DOHH2 (cell line): ENCODE data around the gene SLC38A9.

Experiments
- H3F3A ChIP-seq: fragments of 200-600 bp; sonication (generic), shearing (Covaris generic); 2 replicates; pipeline ENCODE4 v1.6.0; 2016; ENCODE audit warnings: antibody characterized with exemption, mild to moderate bottlenecking; ENCODE audit not compliant: control insufficient read depth, insufficient read depth
- H3K27ac ChIP-seq: fragments of 200-600 bp; sonication (generic); 2 replicates; pipeline ENCODE4 v1.5.1; 2014; ENCODE audit warnings: low read depth, mild to moderate bottlenecking, low read length, moderate library complexity
- H3K27me3 ChIP-seq: fragments of 200-600 bp; sonication (generic); 2 replicates; pipeline ENCODE4 v1.6.1; 2014; ENCODE audit warnings: mild to moderate bottlenecking, low read length, mixed read lengths; ENCODE audit not compliant: control insufficient read depth
- H3K36me3 ChIP-seq: fragments of 200-600 bp; sonication (generic); 2 replicates; pipeline ENCODE4 v1.6.1; 2014; ENCODE audit warnings: mild to moderate bottlenecking, low read length, moderate library complexity, mixed read lengths; ENCODE audit not compliant: control insufficient read depth
- H3K4me1 ChIP-seq: fragments of 200-600 bp; sonication (generic); 2 replicates; pipeline ENCODE4 v1.6.1; 2014; ENCODE audit warnings: mild to moderate bottlenecking, low read length, mixed read lengths; ENCODE audit not compliant: control insufficient read depth
- H3K4me2 ChIP-seq: fragments of 200-600 bp; sonication (generic); 2 replicates; pipeline ENCODE4 v1.6.0; 2014; ENCODE audit warnings: mild to moderate bottlenecking, low read length, moderate library complexity
- H3K4me3 ChIP-seq: fragments of 200-600 bp; sonication (generic); 2 replicates; pipeline ENCODE4 v1.5.1; 2014; ENCODE audit warnings: mild to moderate bottlenecking, low read length, mixed read lengths
- H3K79me2 ChIP-seq: fragments of 200-600 bp; sonication (generic); 2 replicates; pipeline ENCODE4 v1.6.1; 2014; ENCODE audit warnings: mild to moderate bottlenecking, low read length, mixed read lengths; ENCODE audit not compliant: control insufficient read depth
- H3K9me2 ChIP-seq: fragments of 200-600 bp; sonication (generic); replicated peaks from 2 replicates; pipeline ENCODE4 v1.6.1; 2014; ENCODE audit warnings: mild to moderate bottlenecking, low read length, mixed read lengths; ENCODE audit not compliant: control insufficient read depth
- H3K9me3 ChIP-seq: fragments of 200-600 bp; sonication (generic); 2 replicates; pipeline ENCODE4 v1.6.1; 2014; ENCODE audit warnings: antibody characterized with exemption, low read length, mixed read lengths; ENCODE audit not compliant: control insufficient read depth, insufficient read depth
- H4K20me1 ChIP-seq: fragments of 200-600 bp; sonication (generic); 2 replicates; pipeline ENCODE4 v1.6.0; 2014; ENCODE audit warnings: low read depth, mild to moderate bottlenecking, antibody characterized with exemption, low read length, moderate library complexity; ENCODE audit not compliant: control insufficient read depth, insufficient read depth
- CTCF ChIP-seq: fragments of 200-600 bp; sonication (generic); IDR thresholded peaks from one replicate; pipeline ENCODE4 v1.5.1; 2014; ENCODE audit warnings: antibody characterized with exemption, mild to moderate bottlenecking, low read depth, low read length; ENCODE audit not compliant: poor library complexity, severe bottlenecking
- EZH2phosphoT487 ChIP-seq: fragments of 200-600 bp; sonication (generic); IDR thresholded peaks from 2 replicates; pipeline ENCODE4 v1.6.1; 2017; ENCODE audit warnings: borderline replicate concordance, mild to moderate bottlenecking, antibody characterized with exemption, low read length, moderate library complexity, mixed read lengths

The SLC38A9 gene

DNA sequence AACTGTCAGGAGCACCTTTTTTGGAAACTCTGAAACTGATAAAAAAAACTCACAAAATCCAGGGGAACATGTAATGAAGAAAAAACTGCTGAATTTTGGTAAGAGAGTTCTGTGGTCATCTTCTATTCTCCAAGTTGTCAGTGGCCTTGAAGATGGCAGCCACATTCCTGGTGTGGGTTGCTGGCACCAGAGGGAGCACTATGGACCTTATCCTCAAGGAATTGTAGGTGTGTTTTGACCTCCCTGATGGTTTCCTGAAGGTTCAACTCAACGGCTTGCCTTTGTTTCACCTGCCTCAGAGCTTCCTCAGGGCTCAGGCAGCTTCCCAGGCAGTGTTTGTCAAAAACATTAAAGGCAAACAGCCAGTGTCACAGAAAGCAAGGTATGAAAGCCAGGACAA is 2.2 kb upstream of the SLC38A9 start:
- no peaks in the 10 kb centered on the region for H4K20me1 ChIP-seq
- H3K9me3 ChIP-seq = no peaks in the 10 kb centered on the region
- H3K9me2 ChIP-seq = no peaks in the 10 kb centered on the region
- H3K4me1 ChIP-seq = peaks cover 15% of the 10 kb centered on the region
- H3K4me2 ChIP-seq = no peak overlapping the region
- H3K27ac ChIP-seq = no peak overlapping the region
- no peak overlapping the region for H3K4me3 ChIP-seq
- no peaks in the 10 kb centered on the region for H3K36me3 ChIP-seq
- H3K79me2 ChIP-seq = peaks cover 14% of the 10 kb centered on the region
- no peaks in the 10 kb centered on the region for H3F3A ChIP-seq
- H3K27me3 ChIP-seq = no peaks in the 10 kb centered on the region
- no peak for TF ChIP-seq CTCF
- TF ChIP-seq EZH2phosphoT487 = no peak

DNA sequence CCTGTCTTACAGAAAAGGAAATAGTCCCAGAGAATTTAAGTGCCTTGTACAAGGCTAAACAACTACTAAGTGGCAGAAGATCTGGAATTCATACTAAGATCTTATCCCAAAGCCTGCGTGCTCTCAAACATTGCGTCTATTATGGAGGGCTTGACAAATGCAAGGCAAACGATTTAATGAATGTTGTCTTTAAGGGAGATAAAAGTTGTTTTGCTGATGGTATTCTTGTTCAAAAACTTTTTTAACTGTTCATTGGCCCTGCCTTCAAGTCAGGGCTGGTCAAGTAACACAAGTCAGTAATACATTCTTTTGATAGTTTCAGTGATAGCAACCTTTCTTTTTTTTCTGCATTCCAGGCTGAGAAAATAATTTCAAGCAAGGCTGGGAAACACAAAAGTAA is 1.7 kb upstream of the SLC38A9 start:
- TF ChIP-seq CTCF (no peak), EZH2phosphoT487 (no peak)
- no peaks in the 10 kb centered on the region for H3F3A ChIP-seq

DNA sequence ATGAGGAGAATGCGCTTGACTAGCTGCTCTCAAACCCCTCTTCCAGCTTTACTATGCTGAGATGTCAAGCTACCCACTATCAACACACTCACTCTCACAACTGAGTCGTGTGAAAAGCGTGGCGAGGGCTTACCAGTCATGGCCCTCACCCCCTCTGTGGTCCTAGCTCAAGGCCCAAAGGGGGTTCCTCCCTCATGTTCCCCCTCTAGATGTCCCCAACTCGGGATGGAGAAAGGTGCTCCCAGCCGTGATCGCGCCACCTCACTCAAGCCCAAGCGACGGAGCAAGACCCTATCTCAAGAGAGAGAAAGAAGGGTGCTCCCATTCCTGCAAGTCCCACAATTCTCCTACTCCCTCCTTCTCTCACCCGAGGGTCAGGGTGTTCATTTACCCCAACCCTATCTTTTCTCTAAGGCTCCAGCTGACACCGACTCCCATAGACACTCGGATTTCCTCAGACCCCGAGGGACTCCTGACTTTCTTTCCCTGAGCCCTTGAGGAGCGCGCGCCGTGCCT is 559 bp downstream of the SLC38A9 start:
- Histone ChIP-seq H3K9me2 (no peaks in the 10 kb centered on the region), H3K27me3 (no peaks in the 10 kb centered on the region), H3K79me2 (peaks cover 14% of the 10 kb centered on the region), H3K4me3 (peak overlapping the region; percentile 94), H3K27ac (no peak overlapping the region), H3K36me3 (peaks cover 16% of the 10 kb centered on the region), H3K4me1 (peaks cover 15% of the 10 kb centered on the region), H4K20me1 (no peaks in the 10 kb centered on the region), H3K4me2 (peak overlapping the region; percentile 88), H3F3A (no peaks in the 10 kb centered on the region), H3K9me3 (no peaks in the 10 kb centered on the region)
- TF ChIP-seq EZH2phosphoT487 (no peak), CTCF (no peak)

More for the DNA sequence above, 1.7 kb upstream of the SLC38A9 start:
- no peaks in the 10 kb centered on the region for H4K20me1 ChIP-seq
- H3K27me3 ChIP-seq = no peaks in the 10 kb centered on the region
- no peak overlapping the region for H3K4me2 ChIP-seq
- no peaks in the 10 kb centered on the region for H3K9me2 ChIP-seq
- peaks cover 14% of the 10 kb centered on the region for H3K79me2 ChIP-seq
- H3K27ac ChIP-seq = no peak overlapping the region
- no peak overlapping the region for H3K4me3 ChIP-seq
- peaks cover 2% of the 10 kb centered on the region for H3K36me3 ChIP-seq
- H3K9me3 ChIP-seq = no peaks in the 10 kb centered on the region
- H3K4me1 ChIP-seq = peaks cover 15% of the 10 kb centered on the region

DNA sequence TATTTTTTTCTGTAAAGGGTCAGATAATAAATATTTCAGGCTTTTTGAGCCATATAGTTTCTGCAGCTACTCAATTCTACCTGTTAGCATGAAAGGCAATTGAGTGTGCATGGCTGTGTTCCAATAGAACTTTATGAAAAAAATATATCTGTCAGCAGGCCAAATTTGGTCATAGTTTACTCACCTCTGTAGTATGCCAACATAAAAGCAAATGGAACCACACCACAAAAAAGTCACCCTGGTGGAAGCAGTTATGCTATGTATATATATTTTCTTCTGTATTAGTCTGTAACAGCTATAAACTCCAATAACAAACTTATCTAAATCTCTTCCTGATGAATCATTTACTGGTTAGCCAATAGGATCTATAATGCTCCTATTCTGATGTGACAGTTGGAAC is 3.4 kb downstream of the SLC38A9 start:
- Histone ChIP-seq H4K20me1 (no peaks in the 10 kb centered on the region), H3K4me1 (peaks cover 16% of the 10 kb centered on the region), H3K27me3 (no peaks in the 10 kb centered on the region), H3K79me2 (peaks cover 14% of the 10 kb centered on the region), H3F3A (no peaks in the 10 kb centered on the region), H3K27ac (no peak overlapping the region), H3K4me2 (no peak overlapping the region), H3K36me3 (peaks cover 19% of the 10 kb centered on the region), H3K9me2 (no peaks in the 10 kb centered on the region), H3K4me3 (no peak overlapping the region), H3K9me3 (no peaks in the 10 kb centered on the region)
- TF ChIP-seq EZH2phosphoT487 = no peak
- TF ChIP-seq CTCF = no peak
